HEK293 (cell line): ENCODE data around the gene CKS2.

Experiments used
- CTCF ChIA-PET: fragments of 350-600 bp; formaldehyde crosslinking; extraction: SDS; loops from one replicate; lab custom pipeline; 2021; ENCODE audit warnings: antibody characterized with exemption; lab: Yijun Ruan, JAX
- POLR2A ChIA-PET: fragments of 300-600 bp; formaldehyde crosslinking; extraction: SDS; loops from one replicate; lab custom pipeline; 2020; ENCODE audit warnings: antibody characterized with exemption, inconsistent platforms; lab: Yijun Ruan, JAX
- H3K27ac ChIP-seq: fragments of 200-500 bp; sonication (Bioruptor generic); 2 replicates; pipeline ENCODE4 v1.5.1; 2014; ENCODE audit warnings: low read depth, low read length, control low read depth, inconsistent platforms; ENCODE audit errors: extremely low read depth
- H3K36me3 ChIP-seq, 2 experiments: fragments of 200-500 bp in 1 of 2; sonication (Bioruptor generic) in 1 of 2; 1 replicate in 1 of 2; 2 replicates in 1 of 2; pipeline ENCODE4 v1.5.1; 2014 to 2017; ENCODE audit warnings: inconsistent platforms in 2 of 2, low read length in 2 of 2; ENCODE audit not compliant: control insufficient read depth in 2 of 2, insufficient read depth in 1 of 2
- H3K4me1 ChIP-seq: fragments of 200-500 bp; sonication (Bioruptor generic); 2 replicates; pipeline ENCODE4 v1.5.1; 2014; ENCODE audit warnings: mild to moderate bottlenecking, low read length, inconsistent platforms; ENCODE audit not compliant: control insufficient read depth, insufficient read depth
- H3K4me3 ChIP-seq: 2 replicates; pipeline ENCODE4 v1.5.1; 2011; ENCODE audit warnings: low read depth, mild to moderate bottlenecking, control low read depth, low read length, moderate library complexity
- H3K9me3 ChIP-seq: fragments of 200-500 bp; sonication (Bioruptor generic); 2 replicates; pipeline ENCODE4 v1.5.1; 2014; ENCODE audit warnings: low read depth, low read length, inconsistent platforms; ENCODE audit not compliant: control insufficient read depth, insufficient read depth
- BCL11B ChIP-seq: fragments of 450-650 bp; formaldehyde crosslinking; IDR thresholded peaks from 2 replicates; pipeline ENCODE4 v1.5.1; 2016; ENCODE audit warnings: low read depth, missing biosample characterization, missing genetic modification characterization
- KLF10 ChIP-seq: fragments of 450-650 bp; IDR thresholded peaks from 2 replicates; pipeline ENCODE4 v1.5.1; 2018; ENCODE audit warnings: missing biosample characterization, mild to moderate bottlenecking, missing genetic modification characterization
- MEIS1 ChIP-seq: sonication (generic); formaldehyde crosslinking; IDR thresholded peaks from 2 replicates; pipeline ENCODE4 v1.8.1; 2022; ENCODE audit warnings: missing genetic modification reagents, mild to moderate bottlenecking, borderline replicate concordance
- MYNN ChIP-seq: fragments of 450-650 bp; formaldehyde crosslinking; IDR thresholded peaks from 2 replicates; pipeline ENCODE4 v1.5.1; 2016; ENCODE audit warnings: missing biosample characterization, missing genetic modification characterization, borderline replicate concordance
- PRDM1 ChIP-seq: fragments of 450-650 bp; formaldehyde crosslinking; IDR thresholded peaks from 2 replicates; pipeline ENCODE4; 2016; ENCODE audit warnings: missing biosample characterization, missing genetic modification characterization
- RBAK ChIP-seq: fragments of 450-650 bp; formaldehyde crosslinking; IDR thresholded peaks from 2 replicates; pipeline ENCODE4 v1.5.1; 2016; ENCODE audit warnings: missing biosample characterization, missing genetic modification characterization
- REPIN1 ChIP-seq: fragments of 450-650 bp; formaldehyde crosslinking; IDR thresholded peaks from 2 replicates; pipeline ENCODE4 v1.5.1; 2017; ENCODE audit warnings: missing biosample characterization, missing genetic modification characterization, low read depth
- WT1 ChIP-seq: fragments of 450-650 bp; formaldehyde crosslinking; IDR thresholded peaks from 2 replicates; pipeline ENCODE4 v1.5.1; 2016; ENCODE audit warnings: missing biosample characterization, missing genetic modification characterization
- ZBTB21 ChIP-seq: fragments of 450-650 bp; formaldehyde crosslinking; IDR thresholded peaks from 2 replicates; pipeline ENCODE4 v1.5.1; 2017; ENCODE audit warnings: missing biosample characterization, missing genetic modification characterization
- ZNF148 ChIP-seq: fragments of 450-650 bp; formaldehyde crosslinking; IDR thresholded peaks from 2 replicates; pipeline ENCODE4 v1.5.0; 2017; ENCODE audit warnings: missing biosample characterization, missing genetic modification characterization, borderline replicate concordance
- ZNF211 ChIP-seq: fragments of 450-650 bp; formaldehyde crosslinking; IDR thresholded peaks from 2 replicates; pipeline ENCODE4 v1.5.1; 2016; ENCODE audit warnings: low read depth, missing biosample characterization, missing genetic modification characterization
- ZNF366 ChIP-seq: fragments of 450-650 bp; formaldehyde crosslinking; conservative IDR thresholded peaks from 2 replicates; pipeline ENCODE4 v1.5.1; 2016; ENCODE audit warnings: missing biosample characterization, missing genetic modification characterization
- ZNF37A ChIP-seq: fragments of 450-650 bp; IDR thresholded peaks from 2 replicates; pipeline ENCODE4 v1.5.1; 2018; ENCODE audit warnings: missing biosample characterization, missing genetic modification characterization
- ZNF510 ChIP-seq: fragments of 450-650 bp; formaldehyde crosslinking; IDR thresholded peaks from 2 replicates; pipeline ENCODE4 v1.5.1; 2018; ENCODE audit warnings: mild to moderate bottlenecking, missing genetic modification characterization, missing biosample characterization; ENCODE audit not compliant: insufficient replicate concordance
- ZNF513 ChIP-seq: fragments of 450-650 bp; IDR thresholded peaks from 2 replicates; pipeline ENCODE4 v1.5.1; 2018; ENCODE audit warnings: missing biosample characterization, missing genetic modification characterization
- ZNF518A ChIP-seq: fragments of 450-650 bp; formaldehyde crosslinking; conservative IDR thresholded peaks from 2 replicates; pipeline ENCODE4 v1.5.1; 2016; ENCODE audit warnings: low read depth, missing biosample characterization, missing genetic modification characterization
- ZNF560 ChIP-seq: fragments of 450-650 bp; formaldehyde crosslinking; IDR thresholded peaks from 2 replicates; pipeline ENCODE4 v1.5.1; 2017; ENCODE audit warnings: missing biosample characterization, missing genetic modification characterization, borderline replicate concordance
- ZNF585B ChIP-seq: fragments of 450-650 bp; formaldehyde crosslinking; IDR thresholded peaks from 2 replicates; pipeline ENCODE4 v1.5.1; 2016; ENCODE audit warnings: missing biosample characterization, missing genetic modification characterization
- ZNF645 ChIP-seq: fragments of 450-650 bp; formaldehyde crosslinking; IDR thresholded peaks from 2 replicates; pipeline ENCODE4; 2016; ENCODE audit warnings: missing biosample characterization, missing genetic modification characterization
- ZNF658 ChIP-seq: fragments of 450-650 bp; formaldehyde crosslinking; IDR thresholded peaks from 2 replicates; pipeline ENCODE4; 2016; ENCODE audit warnings: missing biosample characterization, missing genetic modification characterization
- ZNF664 ChIP-seq: fragments of 450-650 bp; formaldehyde crosslinking; IDR thresholded peaks from 2 replicates; pipeline ENCODE4 v1.5.1; 2016; ENCODE audit warnings: missing biosample characterization, missing genetic modification characterization
- ZNF776 ChIP-seq: fragments of 450-650 bp; formaldehyde crosslinking; IDR thresholded peaks from 2 replicates; pipeline ENCODE4 v1.5.0; 2017; ENCODE audit warnings: missing biosample characterization, missing genetic modification characterization, borderline replicate concordance
- ZNF843 ChIP-seq: fragments of 450-650 bp; formaldehyde crosslinking; IDR thresholded peaks from 2 replicates; pipeline ENCODE4 v1.5.1; 2016; ENCODE audit warnings: missing biosample characterization, missing genetic modification characterization
- ZSCAN18 ChIP-seq: fragments of 450-650 bp; formaldehyde crosslinking; IDR thresholded peaks from 2 replicates; pipeline ENCODE4 v1.5.1; 2016; ENCODE audit warnings: missing biosample characterization, missing genetic modification characterization
- ZXDB ChIP-seq: fragments of 450-650 bp; formaldehyde crosslinking; IDR thresholded peaks from 2 replicates; pipeline ENCODE4 v1.5.1; 2016; ENCODE audit warnings: missing biosample characterization, missing genetic modification characterization

Gene CKS2

GRCh38 chr9:89323390-89323789 is 12.4 kb downstream of the CKS2 start:
- Histone ChIP-seq H3K4me1 (no peaks in the 10 kb centered on the region), H3K9me3 (no peaks in the 10 kb centered on the region), H3K36me3 (peaks cover 0 to 46% of the 10 kb centered on the region in 2 experiments; a peak in 2 of 3 replicates), H3K27ac (no peak overlapping the region), H3K4me3 (no peak overlapping the region)
- TF ChIP-seq ZNF211 (tag by site-specific recombination), result no peak
- TF ChIP-seq ZNF664, result no peak
- TF ChIP-seq ZSCAN18, result no peak
- no peak for TF ChIP-seq REPIN1
- TF ChIP-seq ZNF37A (tag by site-specific recombination), result no peak
- no peak for TF ChIP-seq KLF10 (tag by site-specific recombination)
- TF ChIP-seq ZNF776 (tag by site-specific recombination), result no peak
- TF ChIP-seq BCL11B (tag by site-specific recombination), result no peak
- no peak for TF ChIP-seq WT1 (tag by site-specific recombination)
- TF ChIP-seq ZNF843, result no peak
- TF ChIP-seq ZNF366 (tag by site-specific recombination), result no peak
- no peak for TF ChIP-seq ZNF148 (tag by site-specific recombination)
- TF ChIP-seq RBAK (tag by site-specific recombination), result no peak
- ChIA-PET CTCF (interaction anchor here (0.6 to 1.5 kb wide), 2 partner anchors 226 to 1515 kb away, joined by 4 read pairs; no protein-coding TSS in a partner anchor), POLR2A (interaction anchor here (1.3 kb wide), 1 partner anchor 12 kb away, joined by 4 read pairs; the partner anchor contains the start of gene CKS2)

GRCh38 chr9:89325733-89326132 is 14.7 kb downstream of the CKS2 start:
- H3K9me3 ChIP-seq, result no peaks in the 10 kb centered on the region
- no peak overlapping the region for H3K27ac ChIP-seq
- peaks cover 7 to 64% of the 10 kb centered on the region in 2 experiments for H3K36me3 ChIP-seq
- no peaks in the 10 kb centered on the region for H3K4me1 ChIP-seq
- ChIA-PET POLR2A (interaction anchor here (0.7 kb wide), 1 partner anchor 14 kb away, joined by 3 read pairs; no protein-coding TSS in a partner anchor), CTCF (interaction anchor here (0.9 to 1.3 kb wide), 2 partner anchors 207 to 223 kb away, joined by 4 to 5 read pairs; no protein-coding TSS in a partner anchor)
- no peak overlapping the region for H3K4me3 ChIP-seq
- TF ChIP-seq MEIS1 (CRISPR knock-in tag) (no peak), ZNF510 (tag by site-specific recombination) (no peak), ZNF513 (tag by site-specific recombination) (no peak), ZNF645 (tag by site-specific recombination) (no peak), PRDM1 (tag by site-specific recombination) (no peak), ZNF560 (tag by site-specific recombination) (no peak), ZBTB21 (no peak), ZNF585B (tag by site-specific recombination) (no peak), MYNN (tag by site-specific recombination) (no peak), ZXDB (no peak), ZNF518A (tag by site-specific recombination) (no peak), ZNF658 (tag by site-specific recombination) (no peak)
